Panc1 (cell line): ENCODE measurements around the gene MAST4. TPM values are rescaled to one million over a fixed set of nuclear protein-coding genes. Genes with fewer than 3 reads are reported as not detected.

Source experiments
- ATAC-seq: fragments of 200-7000 bp; cut with Tn5 transposase; 2 replicates; pipeline ENCODE4 v1.9.1; 2020; ENCODE audit warnings: mild to moderate bottlenecking, moderate library complexity
- BruUV-seq: library from RNA; stranded (reverse); fragments of 400-500 nt; replicated peaks from 2 replicates; lab custom pipeline; 2021; lab: Mats Ljungman, UMichigan
- CTCF ChIA-PET: fragments of 300-600 bp; sonication (Branson Sonifier 250); formaldehyde crosslinking; loops from one replicate; lab custom pipeline; 2022; ENCODE audit warnings: antibody characterized with exemption; lab: Charles Lee
- POLR2A ChIA-PET: fragments of 300-600 bp; sonication (Branson Sonifier 250); formaldehyde crosslinking; loops from one replicate; lab custom pipeline; 2022; ENCODE audit warnings: antibody characterized with exemption; lab: Charles Lee
- DNase-seq: peaks from one replicate; pipeline ENCODE4 v3.0.0-alpha.2; 2010; ENCODE audit warnings: low read depth, low spot score
- H3K27ac ChIP-seq: 2 replicates; pipeline ENCODE4 v1.5.1; 2011; ENCODE audit warnings: mild to moderate bottlenecking, low read length, inconsistent platforms
- H3K27me3 ChIP-seq: fragments of 200-500 bp; sonication (Bioruptor generic); 2 replicates; pipeline ENCODE4 v1.6.0; 2014; ENCODE audit warnings: low read length, inconsistent platforms; ENCODE audit not compliant: control insufficient read depth, insufficient read depth
- H3K36me3 ChIP-seq: fragments of 200-500 bp; sonication (Bioruptor generic); 2 replicates; pipeline ENCODE4 v1.5.1; 2014; ENCODE audit warnings: inconsistent platforms, mild to moderate bottlenecking, low read length, moderate library complexity; ENCODE audit not compliant: control insufficient read depth, insufficient read depth
- H3K4me1 ChIP-seq: 2 replicates; pipeline ENCODE4 v1.5.1; 2011; ENCODE audit warnings: inconsistent platforms, mild to moderate bottlenecking, low read length, moderate library complexity; ENCODE audit not compliant: control insufficient read depth, insufficient read depth
- H3K4me3 ChIP-seq, 2 experiments: 2 replicates each; pipeline ENCODE4 v1.5.1; 2011 to 2012; ENCODE audit warnings: low read depth in 2 of 2, low read length in 2 of 2, mild to moderate bottlenecking in 2 of 2, inconsistent platforms in 1 of 2, moderate library complexity in 1 of 2
- H3K9me3 ChIP-seq: fragments of 200-500 bp; sonication (Bioruptor generic); 2 replicates; pipeline ENCODE4 v1.5.1; 2014; ENCODE audit warnings: low read depth, mild to moderate bottlenecking, inconsistent platforms, low read length, moderate library complexity; ENCODE audit not compliant: control insufficient read depth, insufficient read depth
- CTCF ChIP-seq: fragments of 450-650 bp; IDR thresholded peaks from 2 replicates; pipeline ENCODE4 v1.5.1; 2017; ENCODE audit warnings: mild to moderate bottlenecking
- POLR2AphosphoS5 ChIP-seq: IDR thresholded peaks from 2 replicates; pipeline ENCODE4 v1.6.1; 2012; ENCODE audit warnings: mild to moderate bottlenecking, low read depth, low read length, moderate library complexity
- REST ChIP-seq, 2 experiments: IDR thresholded peaks; 2 replicates each; pipeline ENCODE4 v1.6.1; 2011 to 2012; ENCODE audit warnings: low read depth in 2 of 2, control low read depth in 1 of 2, low read length in 1 of 2, mild to moderate bottlenecking in 1 of 2, moderate library complexity in 1 of 2; ENCODE audit not compliant: insufficient read depth in 1 of 2
- SIN3A ChIP-seq: IDR thresholded peaks from 2 replicates; pipeline ENCODE4 v1.6.1; 2012; ENCODE audit warnings: low read depth, mild to moderate bottlenecking, low read length, moderate library complexity, borderline replicate concordance; ENCODE audit not compliant: insufficient read depth
- TCF7L2 ChIP-seq: IDR thresholded peaks from 2 replicates; pipeline ENCODE4 v1.6.1; 2011; ENCODE audit warnings: mild to moderate bottlenecking, low read depth, low read length, inconsistent platforms
- in situ Hi-C: cut with HindIII; loops from 2 replicates; pipeline ENCODE4 v1.10.0; 2016; ENCODE audit warnings: low sequenced_read_pairs, low pct_unique_long_range_greater_than_20kb
- intact Hi-C: fragments of 100-400 bp; cut with micrococcal nuclease; formaldehyde crosslinking; loops from one replicate; pipeline ENCODE4 v1.10.0; 2022; ENCODE audit not compliant: unreplicated experiment
- total RNA-seq: library from RNA; stranded (reverse); gene quantifications from one replicate; pipeline ENCODE4 v1.2.1, GENCODE V29; 2021; ENCODE audit not compliant: unreplicated experiment

The MAST4 gene
- total RNA-seq, 1 experiment from 2014 or later: 1.8 TPM

DNA sequence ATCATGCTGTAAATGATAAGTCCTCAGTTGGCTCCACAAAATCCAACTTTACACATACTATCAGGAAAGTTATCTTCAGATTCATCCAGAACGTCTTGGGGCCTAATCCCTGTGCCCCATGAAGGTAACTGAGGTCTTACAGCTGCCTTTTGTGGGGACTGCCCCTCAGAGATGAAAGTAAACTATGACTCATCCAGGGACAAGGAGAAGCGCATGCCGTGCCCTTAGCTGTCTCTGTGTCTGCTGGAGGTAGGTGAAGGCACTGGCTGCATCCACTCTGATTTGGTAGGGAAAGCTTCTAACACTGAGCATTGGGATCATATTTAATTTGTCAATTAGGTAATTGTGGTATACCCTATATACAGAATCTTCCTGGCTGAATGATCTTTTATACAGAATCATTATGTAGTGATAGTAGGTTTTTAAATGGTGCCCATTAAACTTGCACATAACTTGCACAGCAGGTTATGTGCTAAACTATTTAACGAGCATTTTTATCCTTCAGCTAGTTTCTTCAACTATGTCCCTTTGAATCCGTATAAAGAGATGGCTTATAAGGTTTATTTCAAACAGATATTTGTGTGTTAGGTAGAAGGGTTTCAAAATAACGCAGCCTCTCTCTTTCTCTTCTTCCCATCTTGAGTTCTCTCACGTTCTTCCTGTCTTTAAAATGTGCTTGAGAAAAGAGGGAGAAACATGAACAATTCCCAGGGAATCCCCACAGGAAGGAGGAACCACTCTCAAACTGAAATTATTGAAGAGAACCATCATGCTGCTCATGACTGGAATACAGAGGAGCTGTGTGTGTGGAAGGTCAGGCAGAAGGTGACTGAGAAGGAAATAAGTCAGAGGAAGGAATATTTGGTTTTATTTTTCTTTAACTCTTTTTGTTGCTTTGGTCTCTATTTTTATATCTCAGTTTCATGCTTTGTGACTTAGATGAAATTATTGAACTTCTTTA is 349.5 kb downstream of the MAST4 start:
- DNase-seq (no peak), ATAC-seq (no peak)
- H3K9me3 ChIP-seq: no peaks in the 10 kb centered on the region
- ChIA-PET CTCF (no interaction called here), POLR2A (interaction anchor here (0.7 kb wide), 1 partner anchor 62 kb away, joined by 3 read pairs; no protein-coding TSS in a partner anchor)
- no peak overlapping the region for H3K4me3 ChIP-seq
- no peaks in the 10 kb centered on the region for H3K4me1 ChIP-seq
- no peaks in the 10 kb centered on the region; the same call in 1 of the 2 replicates for H3K27me3 ChIP-seq
- no TSS peak for BruUV-seq
- in situ Hi-C loops: no loop called here
- TF ChIP-seq POLR2AphosphoS5: no peak
- no peak for TF ChIP-seq CTCF
- intact Hi-C loops: no loop called here
- no peaks in the 10 kb centered on the region for H3K36me3 ChIP-seq
- H3K27ac ChIP-seq: no peak overlapping the region

DNA sequence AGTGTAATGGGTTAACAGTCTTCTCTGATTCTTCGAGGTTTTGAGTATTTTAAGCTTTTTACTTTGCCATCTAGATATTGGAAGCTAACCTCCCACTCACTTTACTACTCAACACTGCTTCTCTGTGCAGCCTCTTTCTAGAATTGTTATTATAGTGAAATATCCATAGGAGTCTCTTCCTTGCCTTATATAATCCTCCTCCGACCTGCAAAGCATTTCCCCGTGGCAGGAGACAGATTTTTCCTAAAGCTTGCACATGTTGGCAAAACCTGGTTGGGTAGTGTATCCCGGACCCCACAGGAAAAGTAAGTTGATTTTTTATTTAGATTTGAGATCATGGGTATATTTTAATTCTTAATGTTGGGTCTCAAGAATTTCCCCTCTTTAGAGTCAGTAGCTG is 351.3 kb downstream of the MAST4 start:
- no TSS peak for BruUV-seq
- ChIA-PET CTCF (no interaction called here), POLR2A (no interaction called here)
- no peaks in the 10 kb centered on the region; the same call in 1 of the 2 replicates for H3K27me3 ChIP-seq
- TF ChIP-seq CTCF (no peak), POLR2AphosphoS5 (no peak)
- ATAC-seq: no peak
- intact Hi-C loops (no loop called here), in situ Hi-C loops (no loop called here)
- no peaks in the 10 kb centered on the region for H3K4me1 ChIP-seq
- H3K9me3 ChIP-seq: no peaks in the 10 kb centered on the region
- no peaks in the 10 kb centered on the region for H3K36me3 ChIP-seq
- H3K4me3 ChIP-seq: no peak overlapping the region
- no peak for DNase-seq
- no peak overlapping the region for H3K27ac ChIP-seq

DNA sequence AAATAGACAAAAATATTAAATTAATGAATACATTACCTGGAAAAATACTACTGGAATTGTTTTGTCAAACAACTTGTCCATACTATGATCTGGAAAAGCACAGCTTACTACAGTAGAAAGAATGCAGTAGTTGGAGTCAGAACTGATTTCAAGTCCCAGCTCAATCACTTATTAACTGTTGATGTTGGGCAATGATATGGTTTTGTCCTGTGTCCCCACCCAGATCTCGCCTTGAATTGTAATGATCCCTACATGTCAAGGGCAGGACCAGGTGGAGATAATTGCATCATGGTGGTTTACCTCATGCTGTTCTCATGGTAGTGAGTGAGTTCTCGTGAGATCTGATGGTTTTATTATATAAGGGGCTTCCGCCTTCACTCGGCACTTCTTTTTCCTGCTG is 352.9 kb downstream of the MAST4 start:
- no peak for DNase-seq
- ATAC-seq: no peak
- intact Hi-C loops (no loop called here), in situ Hi-C loops (no loop called here)
- no peaks in the 10 kb centered on the region; the same call in 1 of the 2 replicates for H3K27me3 ChIP-seq
- POLR2A ChIA-PET: no interaction called here
- H3K27ac ChIP-seq: no peak overlapping the region
- CTCF ChIA-PET: no interaction called here
- no peaks in the 10 kb centered on the region for H3K4me1 ChIP-seq
- H3K4me3 ChIP-seq: no peak overlapping the region
- no peaks in the 10 kb centered on the region for H3K36me3 ChIP-seq
- H3K9me3 ChIP-seq: no peaks in the 10 kb centered on the region
- no TSS peak for BruUV-seq
- TF ChIP-seq SIN3A (no peak), REST (IDR thresholded peaks at IDR 0.05; ENCODE audit: insufficient read depth in 1 of 2, low read depth in 2 of 2, low read length in 1 of 2) (no peak), CTCF (no peak), POLR2AphosphoS5 (no peak), TCF7L2 (no peak)
